Activated T-helper 2 cell treated with anti-CD3 and anti-CD28 coated beads, Interferon-gamma antibody, Interleukin-2, Interleukin-4, amounts not matched to agents 10 μg/mL and 5 μg/mL and 100 μg/mL, durations not matched to agents 14 hours and 24 hours and 36 hours (primary cell): Measurements from ENCODE around the gene COX6B2. TPM values are rescaled to one million over a fixed set of nuclear protein-coding genes. Genes with fewer than 3 reads are reported as not detected.

Experiments
- DNase-seq: peaks from one replicate; pipeline ENCODE4 v3.0.0; 2021; ENCODE audit warnings: low spot score
- H3K27ac Mint-ChIP-seq: one replicate; pipeline ENCODE4 v1.8.0; 2021; ENCODE audit warnings: mixed read lengths
- H3K27me3 Mint-ChIP-seq: one replicate; pipeline ENCODE4 v1.8.0; 2021; ENCODE audit warnings: low read depth, mixed read lengths
- H3K36me3 Mint-ChIP-seq: one replicate; pipeline ENCODE4 v1.8.0; 2021; ENCODE audit warnings: low read depth, mixed read lengths
- H3K4me1 Mint-ChIP-seq: one replicate; pipeline ENCODE4 v1.8.0; 2021; ENCODE audit warnings: low read depth, mixed read lengths
- H3K4me3 Mint-ChIP-seq: one replicate; pipeline ENCODE4 v1.8.0; 2021; ENCODE audit warnings: low read depth, mild to moderate bottlenecking, moderate library complexity, mixed read lengths
- H3K9me3 Mint-ChIP-seq: one replicate; pipeline ENCODE4 v1.8.0; 2021; ENCODE audit warnings: mixed read lengths
- intact Hi-C: fragments of 100-400 bp; cut with micrococcal nuclease; formaldehyde crosslinking; loops from one replicate; pipeline ENCODE4 v1.15.1; 2023
- total RNA-seq: library from RNA; stranded (reverse); gene quantifications from 2 replicates; pipeline ENCODE4 v1.2.3, GENCODE V29; 2022

Gene COX6B2
- total RNA-seq, 1 donor from 2014 or later, result 1.8 TPM

GRCh38 chr19:55387736-55388497, 33.4 kb upstream of the COX6B2 start:
- no peaks in the 10 kb centered on the region for H3K9me3 Mint-ChIP-seq
- intact Hi-C loops, result loop anchor here (5.0 to 10.0 kb wide), 3 partner anchors 86 to 254 kb away; partner anchors contain the start of genes ZNF524, ZNF580, ZNF581 and ZNF865
- DNase-seq, result no peak
- H3K4me3 Mint-ChIP-seq, result peak overlapping the region; percentile 100
- H3K27ac Mint-ChIP-seq, result no peak overlapping the region
- peaks cover 62% of the 10 kb centered on the region for H3K36me3 Mint-ChIP-seq
- H3K27me3 Mint-ChIP-seq, result no peaks in the 10 kb centered on the region
- peaks cover 30% of the 10 kb centered on the region for H3K4me1 Mint-ChIP-seq

GRCh38 chr19:55386493-55386971, 32.0 kb upstream of the COX6B2 start:
- DNase-seq, result no peak

GRCh38 chr19:55385724-55386492, 31.4 kb upstream of the COX6B2 start, which contains the start of gene RPL28:
TSS of gene RPL28 (plus strand) at chr19:55385932. CDS start at chr19:55386358, 426 bp downstream.
- Mint-ChIP-seq H3K4me1 (peaks cover 44% of the 10 kb centered on the region), H3K4me3 (peak within 1 kb of the TSS; percentile 100), H3K27ac (peak within 1 kb of the TSS; percentile 94), H3K27me3 (no peaks in the 10 kb centered on the region), H3K36me3 (peaks cover 71% of the 10 kb centered on the region), H3K9me3 (no peaks in the 10 kb centered on the region)
- peak; percentile 99 for DNase-seq
- intact Hi-C loops, result loop anchor here (1.0 to 10.0 kb wide), 6 partner anchors 21 to 256 kb away; partner anchors contain the start of genes KMT5C, PPP6R1, UBE2S and ZNF524

More at GRCh38 chr19:55386493-55386971, 32.0 kb upstream of the COX6B2 start:
- H3K27ac Mint-ChIP-seq, result peak overlapping the region; percentile 94
- peak overlapping the region; percentile 100 for H3K4me3 Mint-ChIP-seq
- H3K9me3 Mint-ChIP-seq, result no peaks in the 10 kb centered on the region
- intact Hi-C loops, result loop anchor here (5.0 to 10.0 kb wide), 3 partner anchors 84 to 256 kb away; partner anchors contain the start of genes ZNF524, ZNF580, ZNF581 and ZNF865
- peaks cover 42% of the 10 kb centered on the region for H3K4me1 Mint-ChIP-seq
- H3K27me3 Mint-ChIP-seq, result no peaks in the 10 kb centered on the region
- peaks cover 71% of the 10 kb centered on the region for H3K36me3 Mint-ChIP-seq

- peak overlapping the region; percentile 94 for H3K27ac Mint-ChIP-seq
- H3K4me3 Mint-ChIP-seq, result peak overlapping the region; percentile 100
- no peaks in the 10 kb centered on the region for H3K27me3 Mint-ChIP-seq
- H3K4me1 Mint-ChIP-seq, result peaks cover 44% of the 10 kb centered on the region
- peaks cover 69% of the 10 kb centered on the region for H3K36me3 Mint-ChIP-seq
- no peaks in the 10 kb centered on the region for H3K9me3 Mint-ChIP-seq
- intact Hi-C loops, result loop anchor here (1.0 to 10.0 kb wide), 6 partner anchors 22 to 257 kb away; partner anchors contain the start of genes KMT5C, PPP6R1, UBE2S and ZNF524
- DNase-seq, result peak; percentile 94
Measured at GRCh38 chr19:55384920-55385723, 30.6 kb upstream of the COX6B2 start.

DNA sequence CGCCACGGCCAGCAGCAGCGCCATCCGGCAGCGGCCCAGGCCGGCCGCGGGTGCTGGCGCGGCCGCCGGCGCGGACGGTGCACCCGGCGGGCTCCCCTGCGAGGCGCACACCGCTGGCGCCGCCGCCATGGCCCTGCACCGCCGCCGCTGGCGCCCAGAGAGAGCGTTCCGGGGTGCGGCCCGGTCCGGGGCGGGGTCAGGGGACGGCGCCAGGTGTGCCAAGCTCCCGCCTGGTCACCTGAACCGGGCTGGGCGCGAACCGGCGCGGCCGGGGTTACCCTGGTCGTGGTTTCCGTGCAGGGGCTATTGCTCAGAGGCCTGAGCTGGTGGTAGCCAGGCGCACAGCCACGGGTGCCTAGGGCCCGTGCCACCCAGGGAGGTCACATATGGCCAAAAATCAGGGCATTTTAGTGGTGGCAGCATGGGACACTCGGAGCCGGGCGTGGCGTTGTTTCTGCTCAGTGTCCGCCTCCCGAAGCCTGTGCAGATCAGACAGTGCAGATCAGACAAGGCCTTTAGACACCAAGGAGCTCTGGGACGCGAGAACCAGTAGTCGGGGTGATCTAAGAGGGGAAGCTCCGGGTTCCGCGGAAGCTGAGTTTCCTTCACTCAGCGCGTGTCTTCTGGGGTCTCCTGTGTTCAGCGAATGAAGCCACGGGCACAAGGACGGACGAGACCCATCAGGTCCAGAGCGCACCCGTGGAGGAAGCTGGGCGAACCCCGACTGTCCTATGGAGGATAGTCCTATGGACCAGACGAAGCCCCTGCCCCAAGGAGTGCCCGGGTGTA, 29.8 kb upstream of the COX6B2 start, which contains the start of gene TMEM238:
Gene TMEM238, minus strand, starts transcription at position 162 of the 789 bp plus-strand sequence. Its CDS starts 33 bp downstream, at position 129.
- Mint-ChIP-seq H3K27ac (peak within 1 kb of the TSS; percentile 94), H3K36me3 (peaks cover 62% of the 10 kb centered on the region), H3K4me3 (peak within 1 kb of the TSS; percentile 100), H3K9me3 (no peaks in the 10 kb centered on the region), H3K27me3 (no peaks in the 10 kb centered on the region), H3K4me1 (peaks cover 41% of the 10 kb centered on the region)
- intact Hi-C loops, result loop anchor here (2.0 to 10.0 kb wide), 2 partner anchors 22 to 220 kb away; partner anchors contain the start of genes UBE2S, ZNF524 and ZNF865
- DNase-seq, result peak; percentile 52

DNA sequence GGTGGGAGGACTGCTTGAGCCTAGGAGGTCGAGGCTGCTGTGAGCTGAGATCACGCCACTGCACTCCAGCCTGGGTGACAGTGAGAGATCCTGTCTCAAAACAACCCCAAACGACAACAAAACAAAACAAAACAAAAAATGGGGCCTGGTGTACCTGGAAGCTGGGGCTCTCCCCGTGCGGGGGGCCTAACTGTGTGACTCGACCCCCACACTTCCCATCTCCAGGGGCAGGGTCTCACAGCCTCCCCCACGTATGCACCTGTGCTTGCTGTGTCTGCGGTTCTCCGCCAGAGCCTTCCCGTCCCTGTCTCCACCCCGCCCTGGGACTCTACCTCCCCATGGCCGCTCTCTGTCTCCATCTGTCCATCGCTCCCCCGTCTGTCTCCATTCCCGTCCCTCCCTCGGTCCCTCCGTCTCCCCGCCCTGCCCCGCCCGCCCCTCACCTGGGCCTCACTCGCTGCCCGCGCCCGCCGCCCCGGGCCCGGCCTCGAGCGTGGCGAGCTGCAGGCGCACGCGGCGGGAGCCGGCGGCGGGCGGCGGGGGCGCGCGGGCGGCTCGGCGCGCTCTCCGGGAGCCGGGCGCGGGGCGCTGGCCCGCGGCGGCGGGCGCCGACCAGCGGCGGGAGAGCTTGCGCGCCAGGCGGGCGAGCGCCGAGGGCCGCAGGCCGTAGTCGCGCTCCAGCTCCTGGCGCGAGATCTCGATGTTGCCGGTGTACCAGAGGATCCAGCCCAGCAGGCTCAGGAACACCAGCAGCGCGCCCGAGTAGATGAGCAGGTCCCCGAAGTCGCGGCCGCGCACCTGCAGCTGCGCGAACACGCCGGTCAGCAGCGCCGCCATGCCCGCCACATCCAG, 29.0 kb upstream of the COX6B2 start:
- peaks cover 56% of the 10 kb centered on the region for H3K36me3 Mint-ChIP-seq
- intact Hi-C loops, result loop anchor here (2.0 to 10.0 kb wide), 2 partner anchors 23 to 221 kb away; partner anchors contain the start of genes UBE2S, ZNF524 and ZNF865
- H3K4me3 Mint-ChIP-seq, result peak overlapping the region; percentile 86
- DNase-seq, result peak; percentile 51
- H3K9me3 Mint-ChIP-seq, result no peaks in the 10 kb centered on the region
- H3K27me3 Mint-ChIP-seq, result no peaks in the 10 kb centered on the region
- H3K4me1 Mint-ChIP-seq, result peaks cover 39% of the 10 kb centered on the region
- H3K27ac Mint-ChIP-seq, result peak overlapping the region; percentile 90

GRCh38 chr19:55382522-55383054, 28.1 kb upstream of the COX6B2 start:
- Mint-ChIP-seq H3K27me3 (no peaks in the 10 kb centered on the region), H3K36me3 (peaks cover 47% of the 10 kb centered on the region), H3K9me3 (no peaks in the 10 kb centered on the region), H3K4me3 (peak overlapping the region; percentile 86), H3K4me1 (peaks cover 34% of the 10 kb centered on the region), H3K27ac (peak overlapping the region; percentile 90)
- no peak for DNase-seq
- intact Hi-C loops, result loop anchor here (10.0 kb wide), 1 partner anchor 222 kb away; the partner anchor contains the start of genes ZNF524 and ZNF865

DNA sequence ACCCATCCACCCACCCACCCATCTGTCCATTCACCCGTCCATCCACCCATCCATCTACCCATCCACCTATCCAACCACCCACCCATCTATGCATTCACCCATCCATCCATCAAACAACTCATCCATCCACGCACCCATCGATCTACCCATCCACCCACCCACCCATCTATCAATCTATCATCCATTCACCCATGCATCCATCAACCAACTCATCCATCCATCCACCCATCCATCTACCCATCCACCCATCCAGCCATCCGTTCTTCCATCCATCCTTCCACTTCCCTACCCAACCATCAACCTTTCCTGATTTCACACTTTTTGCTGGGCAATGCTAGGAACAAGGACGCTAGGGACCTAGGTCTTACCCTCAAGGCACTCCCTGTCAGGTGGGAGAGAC, 27.5 kb upstream of the COX6B2 start:
- no peak for DNase-seq
- Mint-ChIP-seq H3K27ac (peak overlapping the region; percentile 58), H3K36me3 (peaks cover 41% of the 10 kb centered on the region), H3K4me3 (peak overlapping the region; percentile 86), H3K27me3 (no peaks in the 10 kb centered on the region), H3K4me1 (peaks cover 28% of the 10 kb centered on the region), H3K9me3 (no peaks in the 10 kb centered on the region)
- intact Hi-C loops, result loop anchor here (10.0 kb wide), 1 partner anchor 223 kb away; the partner anchor contains the start of genes ZNF524 and ZNF865

- Mint-ChIP-seq H3K27ac (no peak overlapping the region), H3K4me3 (no peak overlapping the region), H3K27me3 (peaks cover 6% of the 10 kb centered on the region), H3K4me1 (peaks cover 14% of the 10 kb centered on the region), H3K36me3 (peaks cover 27% of the 10 kb centered on the region), H3K9me3 (no peaks in the 10 kb centered on the region)
- DNase-seq, result no peak
- intact Hi-C loops, result no loop called here
Measured at GRCh38 chr19:55379174-55379573, 24.7 kb upstream of the COX6B2 start.

GRCh38 chr19:55377356-55378131, 23.0 kb upstream of the COX6B2 start:
- Mint-ChIP-seq H3K36me3 (peaks cover 20% of the 10 kb centered on the region), H3K4me1 (peaks cover 11% of the 10 kb centered on the region), H3K27me3 (peaks cover 11% of the 10 kb centered on the region), H3K4me3 (no peak overlapping the region), H3K9me3 (no peaks in the 10 kb centered on the region), H3K27ac (no peak overlapping the region)
- DNase-seq, result no peak
- intact Hi-C loops, result no loop called here
